ENCODE data around the gene RTF1. TPM values are rescaled to one million over a fixed set of nuclear protein-coding genes. Genes with fewer than 3 reads are reported as not detected.

The RTF1 gene
- polyA plus RNA-seq, 3 donors: 11.2 to 19.1 (median 15.0) TPM

DNA sequence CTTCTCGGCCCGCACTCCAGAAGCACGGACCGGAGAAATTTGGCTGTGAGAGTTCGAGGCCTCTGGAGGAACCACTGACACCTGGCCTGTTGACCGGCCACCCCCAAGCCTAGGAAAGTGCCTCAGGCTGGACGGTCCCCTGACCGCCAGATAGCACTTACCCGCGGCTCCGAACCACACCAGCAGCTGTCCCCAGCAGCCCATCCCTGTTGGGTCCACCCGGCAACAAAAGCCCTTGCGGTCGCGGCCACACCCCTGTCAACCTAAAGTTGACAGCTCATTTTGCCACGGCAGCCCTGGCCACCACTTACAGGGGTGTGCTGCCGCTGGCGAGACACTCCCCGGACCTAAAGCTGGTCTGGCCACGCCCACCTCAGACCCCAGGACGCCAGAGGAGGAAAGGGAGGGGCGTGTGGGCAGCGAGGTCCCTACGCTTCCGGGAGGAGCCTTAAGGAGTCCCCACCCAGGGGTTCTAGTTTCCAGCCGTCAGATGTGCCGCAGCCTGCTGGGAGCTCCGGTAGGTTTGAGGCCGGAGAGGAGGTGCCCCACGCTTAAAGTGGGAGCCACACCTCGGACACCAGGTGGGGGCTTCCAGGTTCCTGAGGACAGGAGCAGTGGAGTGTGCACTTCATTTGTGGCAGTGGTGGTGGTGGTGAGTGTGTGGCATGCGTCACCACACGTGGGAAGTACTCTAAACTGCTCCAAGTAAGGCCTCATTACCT is 96.8 kb downstream of the RTF1 start, which contains the start of gene LTK:
Gene LTK (minus strand): TSS at position 322 of the 722 bp plus-strand sequence. CDS start 118 bp downstream, at position 204.
- H3K27me3 Mint-ChIP-seq (ENCODE audit: low read depth in 3 of 3): peaks cover 43 to 51% (median 47%) of the 10 kb centered on the region in 3 donors
- peaks cover 24% of the 10 kb centered on the region for H3K4me1 Mint-ChIP-seq
- TF ChIP-seq, protein P1, sequence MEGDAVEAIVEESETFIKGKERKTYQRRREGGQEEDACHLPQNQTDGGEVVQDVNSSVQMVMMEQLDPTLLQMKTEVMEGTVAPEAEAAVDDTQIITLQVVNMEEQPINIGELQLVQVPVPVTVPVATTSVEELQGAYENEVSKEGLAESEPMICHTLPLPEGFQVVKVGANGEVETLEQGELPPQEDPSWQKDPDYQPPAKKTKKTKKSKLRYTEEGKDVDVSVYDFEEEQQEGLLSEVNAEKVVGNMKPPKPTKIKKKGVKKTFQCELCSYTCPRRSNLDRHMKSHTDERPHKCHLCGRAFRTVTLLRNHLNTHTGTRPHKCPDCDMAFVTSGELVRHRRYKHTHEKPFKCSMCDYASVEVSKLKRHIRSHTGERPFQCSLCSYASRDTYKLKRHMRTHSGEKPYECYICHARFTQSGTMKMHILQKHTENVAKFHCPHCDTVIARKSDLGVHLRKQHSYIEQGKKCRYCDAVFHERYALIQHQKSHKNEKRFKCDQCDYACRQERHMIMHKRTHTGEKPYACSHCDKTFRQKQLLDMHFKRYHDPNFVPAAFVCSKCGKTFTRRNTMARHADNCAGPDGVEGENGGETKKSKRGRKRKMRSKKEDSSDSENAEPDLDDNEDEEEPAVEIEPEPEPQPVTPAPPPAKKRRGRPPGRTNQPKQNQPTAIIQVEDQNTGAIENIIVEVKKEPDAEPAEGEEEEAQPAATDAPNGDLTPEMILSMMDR (IDR thresholded peaks at IDR 0.05): no peak
- Histone ChIP-seq H3K27me3 (ENCODE audit: control insufficient read depth in 2 of 2, insufficient read depth in 2 of 2, low read length in 2 of 2) (peaks cover 17 to 51% of the 10 kb centered on the region in 2 donors), H2AFZ (ENCODE audit: insufficient read depth, low read depth, low read length, poor library complexity, severe bottlenecking) (peak within 1 kb of the TSS; percentile 81), H4K20me1 (ENCODE audit: insufficient read depth, low read length) (no peaks in the 10 kb centered on the region), H3K4me3 (replicated peaks in 1 of 3; ENCODE audit: low read depth in 2 of 3, low read length in 3 of 3) (peak within 1 kb of the TSS; percentile 36 to 77 (median 36)), H3K79me2 (ENCODE audit: insufficient read depth, low read length) (no peaks in the 10 kb centered on the region), H3K4me2 (replicated peaks; ENCODE audit: extremely low read depth, low read length, poor library complexity, severe bottlenecking) (peak within 1 kb of the TSS; percentile 83), H3K27ac (ENCODE audit: low read depth in 1 of 2, low read length in 2 of 2) (no peak within 1 kb of the TSS), H3K9ac (ENCODE audit: insufficient read depth, low read length, poor library complexity, severe bottlenecking) (peak within 1 kb of the TSS; percentile 52), H3K9me3 (replicated peaks in 1 of 2; ENCODE audit: control insufficient read depth in 1 of 2, insufficient read depth in 1 of 2, low read length in 2 of 2) (peaks cover 0 to 14% of the 10 kb centered on the region in 2 donors), H3K36me3 (replicated peaks in 1 of 2; ENCODE audit: control insufficient read depth in 1 of 2, insufficient read depth in 2 of 2, low read length in 2 of 2) (peaks cover 6 to 14% of the 10 kb centered on the region in 2 donors), H3K4me1 (ENCODE audit: control insufficient read depth in 1 of 2, insufficient read depth in 2 of 2, low read length in 2 of 2) (peaks cover 23 to 29% of the 10 kb centered on the region in 2 donors)
- intact Hi-C loops (cut with micrococcal nuclease): no loop called here
- peak within 1 kb of the TSS in 3 of 7 donors; percentile 20 to 55 (median 53) for H3K27ac Mint-ChIP-seq
- DNase-seq: no peak
- H3K36me3 Mint-ChIP-seq: peaks cover 17 to 25% of the 10 kb centered on the region in 2 donors
- peak within 1 kb of the TSS; percentile 84 to 96 for H3K4me3 Mint-ChIP-seq
- peaks cover 0 to 12% (median 9%) of the 10 kb centered on the region in 7 donors for H3K9me3 Mint-ChIP-seq
- 11% methylated on average over 25 of the region's 33 CpGs for WGBS (ENCODE audit: insufficient coverage)

DNA sequence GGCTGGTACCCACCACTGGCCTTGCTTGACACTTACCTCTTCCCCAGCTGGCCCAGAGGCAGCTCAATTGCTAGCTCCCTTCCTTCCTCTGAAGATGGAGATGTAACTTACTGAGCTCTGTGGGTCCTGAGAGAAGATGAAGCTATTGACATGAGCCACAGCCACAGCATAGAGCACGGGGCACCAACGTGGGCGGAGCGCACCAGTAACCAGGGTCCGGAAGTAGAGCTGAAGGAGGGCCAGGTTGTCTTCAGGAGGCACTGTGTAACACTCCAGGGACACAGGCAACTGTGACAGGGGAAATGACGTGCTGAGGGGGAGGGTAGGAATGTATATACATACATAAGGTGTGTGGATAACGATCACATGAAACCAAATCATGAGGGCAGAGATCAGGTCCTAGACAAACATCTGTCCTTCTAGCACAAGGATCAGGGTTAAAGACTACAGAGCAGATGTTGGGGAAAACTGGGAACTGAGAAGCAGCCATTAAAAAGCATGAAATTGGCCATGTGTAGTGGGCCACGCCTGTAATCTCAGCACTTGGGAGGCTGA is 101.1 kb downstream of the RTF1 start:
- Histone ChIP-seq H4K20me1 (ENCODE audit: insufficient read depth, low read length) (no peaks in the 10 kb centered on the region), H2AFZ (ENCODE audit: insufficient read depth, low read depth, low read length, poor library complexity, severe bottlenecking) (no peak overlapping the region), H3K4me3 (replicated peaks in 1 of 3; ENCODE audit: low read depth in 2 of 3, low read length in 3 of 3) (no peak overlapping the region), H3K4me2 (replicated peaks; ENCODE audit: extremely low read depth, low read length, poor library complexity, severe bottlenecking) (no peak overlapping the region), H3K27me3 (ENCODE audit: control insufficient read depth in 2 of 2, insufficient read depth in 2 of 2, low read length in 2 of 2) (peaks cover 0 to 16% of the 10 kb centered on the region in 2 donors), H3K79me2 (ENCODE audit: insufficient read depth, low read length) (no peaks in the 10 kb centered on the region), H3K4me1 (ENCODE audit: control insufficient read depth in 1 of 2, insufficient read depth in 2 of 2, low read length in 2 of 2) (peaks cover 11 to 12% of the 10 kb centered on the region in 2 donors), H3K27ac (ENCODE audit: low read depth in 1 of 2, low read length in 2 of 2) (no peak overlapping the region), H3K9ac (ENCODE audit: insufficient read depth, low read length, poor library complexity, severe bottlenecking) (no peak overlapping the region), H3K9me3 (replicated peaks in 1 of 2; ENCODE audit: control insufficient read depth in 1 of 2, insufficient read depth in 1 of 2, low read length in 2 of 2) (peaks cover 0 to 5% of the 10 kb centered on the region in 2 donors), H3K36me3 (replicated peaks in 1 of 2; ENCODE audit: control insufficient read depth in 1 of 2, insufficient read depth in 2 of 2, low read length in 2 of 2) (peaks cover 18 to 35% of the 10 kb centered on the region in 2 donors)
- Mint-ChIP-seq H3K4me1 (peaks cover 14% of the 10 kb centered on the region), H3K36me3 (peaks cover 35 to 42% of the 10 kb centered on the region in 2 donors), H3K27ac (no peak overlapping the region), H3K27me3 (ENCODE audit: low read depth in 3 of 3) (peaks cover 15 to 18% (median 17%) of the 10 kb centered on the region in 3 donors), H3K4me3 (peak overlapping the region in 1 of 2 donors; percentile 24), H3K9me3 (peaks cover 0 to 4% (median 0%) of the 10 kb centered on the region in 7 donors)
- TF ChIP-seq, protein P1 (IDR thresholded peaks at IDR 0.05): no peak
- intact Hi-C loops (cut with micrococcal nuclease): no loop called here
- WGBS (ENCODE audit: insufficient coverage): 100% methylated on average over 8 of the region's 8 CpGs
- no peak for DNase-seq

Data from CD14-positive monocyte (primary cell).